Right hindlimb (tissue), 1 donor: ENCODE results near the gene CELSR3.

Source experiments
- DNase-seq: peaks from one replicate; pipeline ENCODE4 v3.0.0-alpha.2; 2018

CELSR3 gene

GRCh38 chr3:48662753-48663488 is at the start of gene CELSR3:
CELSR3 (minus strand) TSS chr3:48662886; CDS start chr3:48662634, 252 bp downstream.
- DNase-seq, result peak; percentile 81

- no peak for DNase-seq
These were observed 49.0 kb upstream of the CELSR3 start for GRCh38 chr3:48711727-48712126.

- no peak for DNase-seq
These were observed 46.4 kb upstream of the CELSR3 start for GRCh38 chr3:48709051-48709461.

GRCh38 chr3:48708481-48708889 is 45.8 kb upstream of the CELSR3 start:
- no peak for DNase-seq

GRCh38 chr3:48707157-48707556 is 44.5 kb upstream of the CELSR3 start:
- no peak for DNase-seq

- DNase-seq, result no peak
These were observed 39.7 kb upstream of the CELSR3 start for GRCh38 chr3:48702320-48702920.

- DNase-seq, result no peak
These were observed 38.2 kb upstream of the CELSR3 start for GRCh38 chr3:48700731-48701405.

GRCh38 chr3:48698891-48699290 is 36.2 kb upstream of the CELSR3 start:
- no peak for DNase-seq

GRCh38 chr3:48697952-48698351 is 35.3 kb upstream of the CELSR3 start:
- DNase-seq, result no peak

- no peak for DNase-seq
These were observed 33.9 kb upstream of the CELSR3 start for GRCh38 chr3:48696601-48697000.

GRCh38 chr3:48696156-48696555 is 33.5 kb upstream of the CELSR3 start:
- DNase-seq, result no peak

- DNase-seq, result no peak
These were observed 32.7 kb upstream of the CELSR3 start for GRCh38 chr3:48695393-48695753.

GRCh38 chr3:48694610-48695392 is 32.1 kb upstream of the CELSR3 start:
- DNase-seq, result no peak

GRCh38 chr3:48693826-48694225 is 31.1 kb upstream of the CELSR3 start:
- DNase-seq, result no peak

GRCh38 chr3:48692551-48692950 is 29.9 kb upstream of the CELSR3 start:
- DNase-seq, result no peak

GRCh38 chr3:48690846-48691458 is 28.3 kb upstream of the CELSR3 start:
- no peak for DNase-seq

GRCh38 chr3:48689384-48689783 is 26.7 kb upstream of the CELSR3 start:
- DNase-seq, result no peak

GRCh38 chr3:48688737-48689075 is 26.0 kb upstream of the CELSR3 start:
- DNase-seq, result no peak

- DNase-seq, result no peak
These were observed 25.5 kb upstream of the CELSR3 start for GRCh38 chr3:48688032-48688736.

GRCh38 chr3:48687220-48687678 is 24.6 kb upstream of the CELSR3 start:
- no peak for DNase-seq

GRCh38 chr3:48686538-48687219 is 24.0 kb upstream of the CELSR3 start:
- no peak for DNase-seq
